ENCODE measurements around the gene SPIB.

DNA sequence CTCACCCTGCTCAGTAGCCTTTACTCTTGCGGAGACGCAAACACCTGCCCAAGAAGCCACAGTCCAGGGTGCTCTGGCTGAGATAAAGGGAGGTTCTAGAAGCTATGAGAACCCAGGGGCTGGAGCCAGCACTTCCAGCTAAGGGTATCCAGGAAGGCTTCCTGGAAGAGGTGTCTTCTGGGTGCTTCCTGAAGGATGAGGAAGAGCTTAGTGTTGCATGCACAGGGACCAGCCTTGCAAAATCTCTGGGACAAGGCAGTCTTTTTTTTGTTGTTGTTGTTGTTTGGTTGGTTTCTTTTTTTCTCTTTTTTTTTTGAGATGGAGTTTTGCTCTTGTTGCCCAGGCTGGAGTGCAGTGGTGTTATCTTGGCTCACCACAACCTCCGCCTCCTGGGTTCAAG lies 34.5 kb downstream of the SPIB start:
- TF ChIP-seq CTCF (conservative IDR thresholded peaks at IDR 0.05; ENCODE audit: low read depth in 2 of 2) (no peak), EZH2phosphoT487 (IDR thresholded peaks at IDR 0.05; ENCODE audit: unreplicated experiment) (no peak)
